Measurements from ENCODE around the gene NR1I2.

Gene NR1I2

GRCh38 chr3:119858957-119859356, 77.1 kb downstream of the NR1I2 start:
- no peaks in the 10 kb centered on the region for H3K27me3 ChIP-seq (ENCODE audit: insufficient read depth, poor library complexity, severe bottlenecking)
- no peak overlapping the region for H3K4me3 ChIP-seq (replicated peaks; ENCODE audit: insufficient read depth, low read length)
- no peak overlapping the region for H3K27ac ChIP-seq (replicated peaks)
- DNase-seq (ENCODE audit: low read depth in 1 of 2, low spot score in 1 of 2) = no peak
- TF ChIP-seq REST (IDR thresholded peaks at IDR 0.05; ENCODE audit: insufficient replicate concordance, low read depth) (no peak), GABPA (IDR thresholded peaks at IDR 0.05; ENCODE audit: low read depth) (no peak), CTCF (IDR thresholded peaks at IDR 0.05; ENCODE audit: insufficient read depth, low read length) (no peak), POLR2AphosphoS5 (IDR thresholded peaks at IDR 0.05; ENCODE audit: low read depth) (no peak), SPI1 (IDR thresholded peaks at IDR 0.05; ENCODE audit: borderline replicate concordance, low read depth) (no peak)

- no peak for TF ChIP-seq SPI1 (IDR thresholded peaks at IDR 0.05; ENCODE audit: borderline replicate concordance, low read depth)
- no peak for TF ChIP-seq GABPA (IDR thresholded peaks at IDR 0.05; ENCODE audit: low read depth)
- no peak for TF ChIP-seq POLR2AphosphoS5 (IDR thresholded peaks at IDR 0.05; ENCODE audit: low read depth)
- DNase-seq (ENCODE audit: low read depth in 1 of 2, low spot score in 1 of 2) = no peak
- Histone ChIP-seq H3K27me3 (ENCODE audit: insufficient read depth, poor library complexity, severe bottlenecking) (no peaks in the 10 kb centered on the region), H3K4me3 (replicated peaks; ENCODE audit: insufficient read depth, low read length) (no peak overlapping the region), H3K27ac (replicated peaks) (no peak overlapping the region)
Measured at GRCh38 chr3:119859728-119860127, 77.8 kb downstream of the NR1I2 start.

- no peak overlapping the region for H3K4me3 ChIP-seq (replicated peaks; ENCODE audit: insufficient read depth, low read length)
- DNase-seq (ENCODE audit: low read depth in 1 of 2, low spot score in 1 of 2) = no peak
- H3K27ac ChIP-seq (replicated peaks) = no peak overlapping the region
- H3K27me3 ChIP-seq (ENCODE audit: insufficient read depth, poor library complexity, severe bottlenecking) = no peaks in the 10 kb centered on the region
- TF ChIP-seq GABPA (IDR thresholded peaks at IDR 0.05; ENCODE audit: low read depth) (no peak), SPI1 (IDR thresholded peaks at IDR 0.05; ENCODE audit: borderline replicate concordance, low read depth) (no peak), POLR2AphosphoS5 (IDR thresholded peaks at IDR 0.05; ENCODE audit: low read depth) (no peak), CTCF (IDR thresholded peaks at IDR 0.05; ENCODE audit: insufficient read depth, low read length) (no peak), REST (IDR thresholded peaks at IDR 0.05; ENCODE audit: insufficient replicate concordance, low read depth) (no peak)
Measured at GRCh38 chr3:119861681-119862080, 79.8 kb downstream of the NR1I2 start.

- no peak for TF ChIP-seq POLR2AphosphoS5 (IDR thresholded peaks at IDR 0.05; ENCODE audit: low read depth)
- TF ChIP-seq REST (IDR thresholded peaks at IDR 0.05; ENCODE audit: insufficient replicate concordance, low read depth) = no peak
- no peak for TF ChIP-seq GABPA (IDR thresholded peaks at IDR 0.05; ENCODE audit: low read depth)
- no peak for TF ChIP-seq SPI1 (IDR thresholded peaks at IDR 0.05; ENCODE audit: borderline replicate concordance, low read depth)
- TF ChIP-seq CTCF (IDR thresholded peaks at IDR 0.05; ENCODE audit: insufficient read depth, low read length) = no peak
- no peak for DNase-seq (ENCODE audit: low read depth in 1 of 2, low spot score in 1 of 2)
- Histone ChIP-seq H3K4me3 (replicated peaks; ENCODE audit: insufficient read depth, low read length) (no peak overlapping the region), H3K27me3 (ENCODE audit: insufficient read depth, poor library complexity, severe bottlenecking) (no peaks in the 10 kb centered on the region), H3K27ac (replicated peaks) (no peak overlapping the region)
Measured at GRCh38 chr3:119862616-119863015, 80.7 kb downstream of the NR1I2 start.
